ENCODE measurements around the gene TAB3.

Gene TAB3

DNA sequence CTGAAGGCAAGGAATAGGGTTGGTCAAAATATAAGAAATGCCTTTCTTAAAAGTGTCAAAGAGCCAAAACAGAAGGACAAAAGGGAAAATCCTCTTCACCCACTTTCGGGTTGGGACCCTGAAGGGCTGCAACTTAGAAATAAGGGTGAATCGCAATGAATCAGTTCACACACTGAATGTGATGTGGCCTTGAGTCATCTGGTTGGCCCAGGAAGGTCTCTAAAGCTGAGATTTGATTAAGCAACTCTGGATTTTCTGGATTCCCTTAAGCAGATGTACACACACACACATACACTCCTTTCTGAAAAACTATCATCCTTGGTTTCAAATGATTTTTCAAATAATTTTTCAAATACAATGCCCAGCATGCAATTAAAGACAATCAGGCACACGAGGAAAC is 13.1 kb downstream of the TAB3 start:
- Histone ChIP-seq H3K9me3 (ENCODE audit: control insufficient read depth, insufficient read depth, low read depth, low read length) (no peaks in the 10 kb centered on the region), H3K27ac (ENCODE audit: extremely low read depth, low read depth, low read length) (no peak overlapping the region), H3K36me3 (ENCODE audit: control insufficient read depth in 2 of 2, insufficient read depth in 1 of 2, low read length in 2 of 2) (no peaks in the 10 kb centered on the region), H3K4me3 (ENCODE audit: low read depth, low read length) (no peak overlapping the region), H3K4me1 (ENCODE audit: control insufficient read depth, insufficient read depth, low read length) (no peaks in the 10 kb centered on the region)
- no peak for TF ChIP-seq ZNF501 (tag by site-specific recombination; IDR thresholded peaks at IDR 0.05)
- TF ChIP-seq ZNF391 (tag by site-specific recombination; IDR thresholded peaks at IDR 0.05; ENCODE audit: borderline replicate concordance, low read depth), result no peak
- TF ChIP-seq ZNF223 (tag by site-specific recombination; IDR thresholded peaks at IDR 0.05), result no peak
- no peak for TF ChIP-seq ZSCAN30 (tag by site-specific recombination; IDR thresholded peaks at IDR 0.05)
- TF ChIP-seq ZNF521 (tag by site-specific recombination; IDR thresholded peaks at IDR 0.05), result no peak
- TF ChIP-seq ZNF555 (tag by site-specific recombination; conservative IDR thresholded peaks at IDR 0.05), result no peak
- TF ChIP-seq ZNF266 (tag by site-specific recombination; IDR thresholded peaks at IDR 0.05; ENCODE audit: low read depth), result no peak
- TF ChIP-seq HOXD13 (CRISPR knock-in tag; IDR thresholded peaks at IDR 0.05; ENCODE audit: borderline replicate concordance), result no peak
- no peak for TF ChIP-seq ZNF544 (tag by site-specific recombination; IDR thresholded peaks at IDR 0.05)
- no peak for TF ChIP-seq ZNF324 (tag by site-specific recombination; IDR thresholded peaks at IDR 0.05)
- no peak for TF ChIP-seq ZNF280D (tag by site-specific recombination; IDR thresholded peaks at IDR 0.05)
- no peak for TF ChIP-seq ZNF366 (tag by site-specific recombination; conservative IDR thresholded peaks at IDR 0.05)
- TF ChIP-seq PRDM1 (tag by site-specific recombination; IDR thresholded peaks at IDR 0.05), result no peak
- no peak for TF ChIP-seq ZNF658 (tag by site-specific recombination; IDR thresholded peaks at IDR 0.05)
- POLR2A ChIA-PET, result no interaction called here
- CTCF ChIA-PET, result no interaction called here

GRCh38 chrX:30874851-30875250 is 14.2 kb downstream of the TAB3 start:
- Histone ChIP-seq H3K36me3 (ENCODE audit: control insufficient read depth in 2 of 2, insufficient read depth in 1 of 2, low read length in 2 of 2) (no peaks in the 10 kb centered on the region), H3K27ac (ENCODE audit: extremely low read depth, low read depth, low read length) (no peak overlapping the region), H3K4me3 (ENCODE audit: low read depth, low read length) (no peak overlapping the region), H3K4me1 (ENCODE audit: control insufficient read depth, insufficient read depth, low read length) (no peaks in the 10 kb centered on the region), H3K9me3 (ENCODE audit: control insufficient read depth, insufficient read depth, low read depth, low read length) (no peaks in the 10 kb centered on the region)
- ChIA-PET POLR2A (no interaction called here), CTCF (interaction anchor here (0.9 to 1.2 kb wide), 2 partner anchors 139 to 162 kb away, joined by 3 to 4 read pairs; no protein-coding TSS in a partner anchor)
- TF ChIP-seq ZNF843 (tag by site-specific recombination; IDR thresholded peaks at IDR 0.05) (no peak), ZIC2 (tag by site-specific recombination; IDR thresholded peaks at IDR 0.05) (no peak), ZNF747 (tag by site-specific recombination; IDR thresholded peaks at IDR 0.05) (no peak), ZNF560 (tag by site-specific recombination; IDR thresholded peaks at IDR 0.05; ENCODE audit: borderline replicate concordance) (no peak), ZXDB (tag by site-specific recombination; IDR thresholded peaks at IDR 0.05) (no peak), ZNF488 (tag by site-specific recombination; IDR thresholded peaks at IDR 0.05) (no peak), ZSCAN16 (tag by site-specific recombination; IDR thresholded peaks at IDR 0.05) (no peak), ZNF629 (tag by site-specific recombination; IDR thresholded peaks at IDR 0.05) (no peak), ZNF654 (tag by site-specific recombination; IDR thresholded peaks at IDR 0.05; ENCODE audit: low read depth) (no peak), ZNF623 (tag by site-specific recombination; IDR thresholded peaks at IDR 0.05) (no peak), ZBTB21 (tag by site-specific recombination; IDR thresholded peaks at IDR 0.05) (no peak), PRDM1 (tag by site-specific recombination; IDR thresholded peaks at IDR 0.05) (no peak), ZNF571 (tag by site-specific recombination; IDR thresholded peaks at IDR 0.05) (no peak), ZNF660 (tag by site-specific recombination; IDR thresholded peaks at IDR 0.05) (no peak), ZNF155 (tag by site-specific recombination; IDR thresholded peaks at IDR 0.05) (no peak), PRDM6 (tag by site-specific recombination; IDR thresholded peaks at IDR 0.05) (no peak)
- TF ChIP-seq, protein P1, sequence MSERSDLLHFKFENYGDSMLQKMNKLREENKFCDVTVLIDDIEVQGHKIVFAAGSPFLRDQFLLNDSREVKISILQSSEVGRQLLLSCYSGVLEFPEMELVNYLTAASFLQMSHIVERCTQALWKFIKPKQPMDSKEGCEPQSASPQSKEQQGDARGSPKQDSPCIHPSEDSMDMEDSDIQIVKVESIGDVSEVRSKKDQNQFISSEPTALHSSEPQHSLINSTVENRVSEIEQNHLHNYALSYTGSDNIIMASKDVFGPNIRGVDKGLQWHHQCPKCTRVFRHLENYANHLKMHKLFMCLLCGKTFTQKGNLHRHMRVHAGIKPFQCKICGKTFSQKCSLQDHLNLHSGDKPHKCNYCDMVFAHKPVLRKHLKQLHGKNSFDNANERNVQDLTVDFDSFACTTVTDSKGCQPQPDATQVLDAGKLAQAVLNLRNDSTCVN (tag by site-specific recombination; optimal IDR thresholded peaks at IDR 0.05), result no peak
- TF ChIP-seq, protein P2, sequence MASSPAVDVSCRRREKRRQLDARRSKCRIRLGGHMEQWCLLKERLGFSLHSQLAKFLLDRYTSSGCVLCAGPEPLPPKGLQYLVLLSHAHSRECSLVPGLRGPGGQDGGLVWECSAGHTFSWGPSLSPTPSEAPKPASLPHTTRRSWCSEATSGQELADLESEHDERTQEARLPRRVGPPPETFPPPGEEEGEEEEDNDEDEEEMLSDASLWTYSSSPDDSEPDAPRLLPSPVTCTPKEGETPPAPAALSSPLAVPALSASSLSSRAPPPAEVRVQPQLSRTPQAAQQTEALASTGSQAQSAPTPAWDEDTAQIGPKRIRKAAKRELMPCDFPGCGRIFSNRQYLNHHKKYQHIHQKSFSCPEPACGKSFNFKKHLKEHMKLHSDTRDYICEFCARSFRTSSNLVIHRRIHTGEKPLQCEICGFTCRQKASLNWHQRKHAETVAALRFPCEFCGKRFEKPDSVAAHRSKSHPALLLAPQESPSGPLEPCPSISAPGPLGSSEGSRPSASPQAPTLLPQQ (tag by site-specific recombination; IDR thresholded peaks at IDR 0.05), result no peak

All from HEK293 (cell line).